CD4-positive, alpha-beta T cell treated with Interleukin-17A for 1 hour (primary cell): ENCODE results near the gene WSCD1.

ENCODE experiments used
- DNase-seq: peaks from one replicate; pipeline ENCODE4 v3.0.0-alpha.2; 2020

WSCD1 gene

DNA sequence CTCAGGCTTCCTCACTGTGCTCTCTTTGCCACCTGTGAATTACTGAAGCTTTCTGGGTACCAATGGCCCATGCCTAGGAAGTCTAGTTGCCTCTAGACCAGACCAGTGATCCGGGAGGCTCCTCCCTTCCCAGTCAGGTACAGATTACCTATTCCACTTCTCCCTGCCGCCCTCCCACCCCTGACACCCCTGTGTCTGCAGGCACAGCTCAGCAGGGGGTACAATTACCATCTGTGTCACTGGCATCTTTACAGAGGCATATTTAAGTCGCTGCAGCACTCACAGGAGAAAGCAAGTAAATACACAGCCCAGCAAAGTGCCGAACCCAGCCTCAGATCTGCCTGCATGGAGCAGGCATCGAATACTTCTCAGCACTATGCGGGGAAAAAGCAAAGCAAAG lies 5.3 kb upstream of the WSCD1 start:
- no peak for DNase-seq

- DNase-seq, result no peak
These were observed 4.8 kb upstream of the WSCD1 start for GRCh38 chr17:6065351-6065750.

DNA sequence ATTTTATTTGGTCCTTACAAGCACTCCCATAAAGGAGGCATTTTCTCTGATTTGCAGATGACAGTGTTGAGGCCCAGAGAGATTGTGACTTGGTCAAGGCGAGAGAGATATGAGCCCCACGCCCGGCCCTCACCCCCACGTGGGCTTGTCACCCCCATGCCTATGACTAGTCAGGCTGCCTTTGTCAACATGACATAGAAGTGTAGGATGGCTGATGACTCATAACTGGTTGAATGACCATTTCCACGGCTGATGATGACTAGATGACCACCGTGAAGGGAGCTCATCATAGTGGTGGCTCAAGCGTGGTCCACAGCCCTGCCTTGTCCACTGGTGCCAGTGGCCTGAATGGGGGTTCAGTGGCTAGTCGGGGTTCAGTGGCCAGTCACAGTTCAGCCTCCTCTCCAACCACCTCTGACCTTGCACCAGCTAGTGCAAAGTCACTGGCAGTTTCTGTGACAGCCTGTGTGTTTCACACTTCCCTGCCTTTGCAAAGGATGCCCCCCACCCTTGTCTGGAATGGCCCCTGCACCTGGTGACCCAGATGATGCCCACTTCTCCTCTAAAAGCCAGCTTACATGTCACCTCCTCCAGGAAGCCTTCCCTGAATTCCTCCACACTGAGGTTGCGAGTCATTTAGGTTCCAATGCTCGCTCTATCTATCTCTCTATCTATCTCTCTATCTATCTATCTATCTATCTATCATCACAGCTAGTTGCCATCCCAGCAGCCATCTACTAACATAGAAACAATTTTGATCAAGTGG lies 3.8 kb upstream of the WSCD1 start:
- DNase-seq, result no peak

GRCh38 chr17:6067060-6067459 lies 3.1 kb upstream of the WSCD1 start:
- DNase-seq, result no peak

DNA sequence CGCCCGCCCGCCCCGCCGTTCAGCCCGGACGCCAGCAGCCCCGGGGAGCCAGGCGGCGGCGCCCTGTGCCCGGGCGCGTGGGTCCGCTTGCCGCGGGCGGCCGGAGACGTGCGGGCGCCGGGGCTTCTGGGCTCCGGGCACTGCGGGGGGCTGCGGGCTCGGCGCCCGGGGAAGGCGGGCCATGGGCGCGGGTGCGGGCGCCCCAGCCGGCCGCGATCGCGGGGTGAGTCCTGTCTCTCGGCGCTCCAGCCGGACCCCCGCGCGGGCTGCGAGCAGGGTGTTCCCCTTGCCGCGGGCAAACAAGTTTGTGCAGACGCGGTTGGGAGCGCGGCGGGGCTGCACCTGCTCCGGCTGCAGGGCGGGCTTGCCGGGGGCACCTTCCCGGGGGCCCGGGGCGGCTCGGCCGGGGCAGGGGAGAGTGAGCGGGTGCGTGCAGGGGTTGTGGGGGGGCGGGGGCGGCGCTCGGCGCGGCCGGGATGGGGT lies 292 bp downstream of the WSCD1 start:
- no peak for DNase-seq

DNA sequence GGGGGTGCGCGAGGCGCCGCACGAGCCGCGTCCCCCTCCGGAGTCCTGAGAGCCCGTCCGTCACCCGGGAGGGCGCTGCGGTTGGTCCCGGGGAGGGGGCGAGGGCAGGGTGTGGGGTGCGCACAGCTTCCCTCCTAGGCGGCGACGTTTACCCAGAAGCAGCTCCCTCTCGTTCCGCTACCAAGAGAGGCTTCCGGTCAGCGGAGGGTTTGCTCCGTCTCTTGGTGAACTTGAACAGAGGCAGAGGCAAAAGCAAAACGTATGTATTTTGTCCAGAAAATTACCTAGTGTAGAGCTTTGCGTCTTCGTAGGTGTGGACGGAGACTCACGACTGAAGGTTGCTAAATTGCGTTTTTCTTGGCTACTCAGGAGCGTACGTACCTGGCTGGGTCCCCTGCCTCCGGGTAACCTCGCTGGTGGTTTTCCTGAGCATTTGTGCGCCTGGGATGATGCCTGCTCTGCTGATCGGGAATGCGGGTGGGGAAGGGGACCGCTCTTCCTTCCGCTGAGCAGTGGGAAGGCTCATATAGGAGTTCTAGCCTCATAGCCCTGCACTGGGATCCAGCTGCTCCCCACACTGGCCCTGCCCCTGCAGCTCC lies 833 bp downstream of the WSCD1 start:
- DNase-seq, result no peak

DNA sequence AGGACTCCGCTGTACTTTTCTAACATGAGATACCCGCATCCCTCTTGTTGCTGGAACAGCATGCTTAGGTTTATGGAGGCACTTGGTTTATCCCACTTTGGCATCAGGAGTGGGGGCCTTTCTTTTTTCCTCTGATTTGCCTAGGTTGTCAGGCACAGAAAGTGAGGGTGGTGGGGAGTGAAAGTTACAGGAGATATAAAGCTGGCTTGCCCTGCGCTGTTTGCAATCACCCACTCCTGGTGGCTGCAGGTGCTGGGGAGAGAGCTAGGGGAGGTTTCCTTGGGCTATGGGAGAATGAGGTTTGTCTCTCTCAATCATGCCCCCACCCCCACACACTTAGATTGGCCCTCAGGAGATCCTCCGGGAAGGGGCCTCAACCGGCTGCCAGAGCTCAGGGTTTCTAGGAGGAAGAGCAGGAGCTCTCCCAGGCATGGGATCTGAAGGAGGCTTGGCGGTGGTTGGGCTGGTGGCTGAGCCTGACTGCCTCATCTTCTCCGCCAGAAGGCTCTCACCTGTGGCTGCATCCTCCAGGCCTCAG lies 1.4 kb downstream of the WSCD1 start:
- DNase-seq, result no peak

- no peak for DNase-seq
These were observed 2.0 kb downstream of the WSCD1 start for GRCh38 chr17:6072157-6072556.

GRCh38 chr17:6072611-6073010 lies 2.4 kb downstream of the WSCD1 start:
- DNase-seq, result no peak

DNA sequence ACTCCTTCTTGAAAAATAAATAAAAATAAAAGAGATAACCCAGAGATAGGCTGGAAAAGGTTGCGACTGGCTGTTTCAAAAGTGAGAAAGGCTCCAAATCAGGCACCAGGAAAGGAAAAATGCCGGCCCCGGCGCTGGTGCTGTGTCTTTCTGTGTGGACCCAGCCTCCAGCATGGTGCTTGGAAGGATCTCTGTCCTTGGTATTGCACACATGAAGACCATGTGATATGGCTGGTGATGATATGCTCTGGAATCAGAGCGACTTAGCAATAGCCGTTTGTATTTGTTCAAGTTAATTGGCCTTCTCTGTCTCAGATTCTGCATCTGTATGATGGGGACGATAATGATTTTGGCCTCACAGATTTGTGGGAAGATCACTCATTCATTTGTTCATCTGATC lies 3.4 kb downstream of the WSCD1 start:
- no peak for DNase-seq

DNA sequence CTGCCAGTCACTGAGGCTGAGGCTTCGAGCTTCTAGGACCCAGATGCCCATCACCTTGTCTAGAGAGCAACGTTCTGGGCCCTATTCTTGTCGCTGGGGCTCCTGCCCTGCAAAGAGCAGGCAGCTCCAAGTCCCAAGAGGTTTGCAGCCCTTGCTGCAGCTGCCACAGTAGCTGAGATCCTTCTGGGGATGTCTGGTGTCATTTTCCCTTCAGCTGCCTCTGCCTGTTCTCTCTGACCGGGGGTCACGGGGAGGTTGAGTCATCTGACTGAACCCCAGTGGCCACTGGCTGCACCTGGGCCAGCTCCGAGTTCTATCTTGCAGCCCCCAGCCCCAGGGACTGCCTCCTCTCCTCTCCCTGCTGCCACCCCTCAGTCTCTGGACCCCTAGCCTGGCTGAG lies 4.9 kb downstream of the WSCD1 start:
- no peak for DNase-seq

GRCh38 chr17:6075845-6076244 lies 5.7 kb downstream of the WSCD1 start:
- DNase-seq, result no peak

GRCh38 chr17:6077752-6078151 lies 7.6 kb downstream of the WSCD1 start:
- DNase-seq, result no peak

GRCh38 chr17:6078458-6078871 lies 8.3 kb downstream of the WSCD1 start:
- no peak for DNase-seq

DNA sequence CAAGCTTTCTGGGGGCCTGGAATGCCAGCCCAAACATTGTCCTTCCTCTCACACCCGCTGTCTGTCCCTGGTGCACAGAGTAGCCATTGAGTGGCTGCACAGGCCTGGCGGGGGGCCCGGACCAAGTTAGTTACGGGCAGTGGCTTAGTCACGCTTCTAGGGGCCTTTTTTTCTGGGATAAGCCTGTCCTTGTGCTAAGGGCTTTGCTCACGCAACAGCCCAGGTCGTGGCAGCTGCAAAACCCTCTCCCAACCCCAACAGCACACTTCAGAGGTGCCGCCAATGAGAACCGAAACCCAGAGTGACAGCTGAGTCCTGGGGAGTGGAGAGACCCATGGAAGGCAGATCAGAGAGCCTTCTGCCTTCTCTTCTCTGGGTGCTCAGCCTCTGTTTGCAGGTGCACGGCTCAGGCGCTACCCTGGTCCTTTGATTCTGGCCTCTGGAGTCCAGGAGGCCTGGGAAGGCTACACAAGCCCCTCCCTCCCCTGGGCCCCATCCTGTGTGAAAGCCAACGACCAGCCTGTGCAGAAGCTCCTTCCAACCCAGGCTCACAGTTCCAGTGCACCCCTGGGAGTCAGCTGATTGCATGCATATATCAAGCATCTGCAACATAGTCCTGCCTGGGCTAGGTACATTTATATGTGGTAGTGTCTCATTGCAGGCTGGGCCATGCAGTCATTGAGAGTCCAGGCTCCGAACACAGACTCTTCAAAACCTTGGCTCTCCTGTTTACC lies 9.1 kb downstream of the WSCD1 start:
- no peak for DNase-seq

DNA sequence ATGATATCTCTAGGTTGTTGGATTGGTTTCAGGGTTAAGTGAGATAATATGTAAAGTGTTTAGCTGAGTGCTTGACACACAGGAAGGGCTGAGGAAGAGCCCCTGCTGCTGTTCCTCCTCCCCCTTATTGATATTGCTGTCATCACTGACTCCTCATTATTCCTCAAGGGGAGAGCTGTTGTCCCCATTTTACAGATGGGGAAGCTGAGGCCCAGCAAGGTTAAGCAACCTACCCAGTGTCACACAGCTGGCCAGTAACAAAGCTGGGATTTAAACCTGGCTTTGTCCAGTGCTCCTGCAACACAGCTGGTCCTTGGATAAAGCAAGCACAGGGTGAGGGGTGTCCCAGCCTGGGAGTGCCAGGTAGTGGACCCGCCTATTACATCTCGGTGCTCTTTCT lies 9.8 kb downstream of the WSCD1 start:
- no peak for DNase-seq

- no peak for DNase-seq
These were observed 10.7 kb downstream of the WSCD1 start for GRCh38 chr17:6080711-6081430.

- DNase-seq, result no peak
These were observed 12.2 kb downstream of the WSCD1 start for GRCh38 chr17:6082335-6082734.

DNA sequence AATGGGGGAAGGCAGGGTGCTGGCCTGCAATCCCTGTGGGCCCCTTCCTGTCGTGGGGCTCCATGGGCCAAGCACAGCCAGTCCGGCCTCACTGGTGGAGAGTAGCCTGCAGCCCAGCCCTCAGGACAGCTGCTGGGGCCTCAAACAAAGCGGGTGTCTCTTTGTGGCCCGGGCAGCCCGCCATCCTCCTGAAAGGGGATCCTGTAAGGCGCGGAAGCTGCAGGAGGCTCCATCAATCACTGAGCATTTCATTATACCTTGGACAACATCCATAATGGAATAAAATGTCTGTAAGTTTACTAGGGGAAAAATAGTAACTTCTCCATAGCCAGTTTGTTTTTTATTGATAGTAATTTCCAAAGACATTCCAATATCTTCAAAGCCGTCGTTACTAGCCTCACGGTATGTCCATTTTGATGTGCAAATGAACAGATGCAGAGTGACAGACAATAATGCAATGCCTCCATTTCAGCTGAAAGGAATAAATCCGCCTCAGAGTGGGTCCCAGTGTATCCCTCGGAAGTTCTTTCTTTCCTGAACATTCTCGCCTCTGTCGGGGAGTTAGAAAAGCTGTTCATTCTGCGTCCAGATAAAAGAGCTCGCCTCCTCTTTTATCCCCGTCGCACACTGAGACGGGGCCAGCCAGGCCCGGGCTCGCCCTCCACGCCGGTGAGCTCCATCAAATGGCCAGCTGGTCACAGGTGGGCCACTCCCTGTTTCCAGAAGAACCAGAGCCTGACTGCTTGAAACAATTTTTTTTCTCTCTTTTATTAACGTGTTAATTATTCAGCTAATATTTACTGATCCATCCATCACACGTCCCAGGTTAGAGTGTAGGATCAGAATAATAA lies 14.4 kb downstream of the WSCD1 start:
- no peak for DNase-seq

DNA sequence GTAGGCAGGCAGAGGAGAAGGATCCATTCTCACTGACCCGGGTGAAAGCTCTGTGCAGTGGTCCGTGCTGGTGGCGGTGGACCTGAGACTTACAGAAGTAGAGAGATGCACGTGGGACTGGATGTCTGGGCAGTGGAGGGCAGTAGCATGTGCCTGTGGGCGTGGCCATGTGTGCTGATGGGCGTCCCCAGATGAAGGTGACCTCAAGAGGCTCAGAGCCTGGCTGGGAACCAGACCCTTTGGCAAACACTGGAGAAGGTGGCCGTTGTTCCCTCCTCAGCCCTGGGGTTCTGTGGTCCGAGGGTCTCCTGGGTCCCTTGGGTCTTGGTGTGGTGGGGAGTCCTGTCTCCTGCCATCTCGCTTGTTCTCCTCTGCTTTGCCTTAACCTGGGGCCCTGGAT lies 15.6 kb downstream of the WSCD1 start:
- DNase-seq, result no peak

DNA sequence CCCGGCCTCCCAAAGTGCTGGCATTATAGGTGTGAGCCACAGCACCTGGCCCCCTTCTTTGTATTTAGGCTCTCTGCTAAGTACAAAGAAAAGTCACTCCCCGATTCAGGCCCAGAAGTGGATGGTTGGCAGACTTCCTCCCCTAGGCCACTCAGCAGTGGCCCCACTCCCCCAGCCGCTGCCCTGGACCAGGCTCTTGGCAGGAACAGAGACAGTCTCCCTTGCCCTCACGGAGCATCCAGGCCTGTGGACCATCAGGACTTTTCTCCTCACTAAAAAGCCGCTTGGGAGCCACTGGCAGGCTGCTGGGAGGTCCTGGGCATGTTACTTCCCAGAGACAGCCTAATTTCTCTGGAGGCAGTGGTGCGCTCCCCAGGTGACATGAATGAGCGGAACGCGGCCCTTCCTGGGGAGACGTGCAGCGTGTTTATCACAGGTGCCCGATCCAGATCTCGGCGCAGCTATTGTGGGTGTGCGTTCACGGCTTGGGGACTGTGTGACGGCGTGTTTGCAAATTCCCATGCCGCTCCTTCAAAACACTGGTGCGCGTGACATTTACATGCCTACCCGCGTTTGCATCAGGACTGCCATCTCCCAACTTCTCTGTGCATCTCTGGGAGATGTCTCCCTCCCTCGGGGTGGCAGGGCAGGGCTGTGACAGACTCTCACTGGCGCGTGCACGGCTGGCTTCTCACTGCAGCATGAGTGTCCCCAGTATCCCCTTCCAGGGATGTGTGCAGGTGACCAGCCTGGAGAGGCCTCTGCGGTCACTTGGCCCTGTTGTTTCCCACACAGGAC lies 16.6 kb downstream of the WSCD1 start:
- no peak for DNase-seq
